Hepatocyte (in vitro differentiated cells): ENCODE measurements around the gene LRP3. TPM values are rescaled to one million over a fixed set of nuclear protein-coding genes. Genes with fewer than 3 reads are reported as not detected.

Source experiments
- DNase-seq: peaks from one replicate; pipeline ENCODE4 v3.0.0-alpha.2; 2016; ENCODE audit warnings: low spot score
- H2AFZ ChIP-seq: fragments of 200-600 bp; sonication (generic); 2 replicates; pipeline ENCODE4 v1.6.0; 2016; ENCODE audit warnings: antibody characterized with exemption, mild to moderate bottlenecking
- H3K27ac ChIP-seq: fragments of 200-600 bp; sonication (generic); 2 replicates; pipeline ENCODE4 v1.5.1; 2016; ENCODE audit warnings: mild to moderate bottlenecking
- H3K27me3 ChIP-seq: fragments of 200-600 bp; sonication (generic); 2 replicates; pipeline ENCODE4 v1.6.1; 2016
- H3K36me3 ChIP-seq: fragments of 200-600 bp; sonication (generic); replicated peaks from 2 replicates; pipeline ENCODE4 v1.5.1; 2016; ENCODE audit warnings: low read depth; ENCODE audit not compliant: insufficient read depth
- H3K4me1 ChIP-seq: fragments of 200-600 bp; sonication (generic); 2 replicates; pipeline ENCODE4 v1.5.1; 2016; ENCODE audit warnings: mild to moderate bottlenecking, moderate library complexity; ENCODE audit not compliant: insufficient read depth
- H3K4me2 ChIP-seq: fragments of 200-600 bp; sonication (generic); 2 replicates; pipeline ENCODE4 v1.6.0; 2016
- H3K4me3 ChIP-seq: fragments of 200-600 bp; sonication (generic); 2 replicates; pipeline ENCODE4 v1.5.1; 2016; ENCODE audit warnings: mild to moderate bottlenecking
- H3K79me2 ChIP-seq: fragments of 200-600 bp; sonication (generic); 2 replicates; pipeline ENCODE4 v1.6.0; 2017; ENCODE audit warnings: mild to moderate bottlenecking
- H3K9me2 ChIP-seq: fragments of 200-600 bp; sonication (generic); replicated peaks from 2 replicates; pipeline ENCODE4 v1.6.0; 2017; ENCODE audit warnings: mild to moderate bottlenecking; ENCODE audit not compliant: insufficient read depth
- H3K9me3 ChIP-seq: fragments of 200-600 bp; sonication (generic); 2 replicates; pipeline ENCODE4 v1.5.1; 2016; ENCODE audit warnings: low read depth, mild to moderate bottlenecking
- H4K20me1 ChIP-seq: fragments of 200-600 bp; sonication (generic); 2 replicates; pipeline ENCODE4 v1.6.0; 2016; ENCODE audit warnings: mild to moderate bottlenecking; ENCODE audit not compliant: insufficient read depth, poor library complexity, severe bottlenecking
- EZH2 ChIP-seq: fragments of 200-600 bp; sonication (generic); IDR thresholded peaks from 2 replicates; pipeline ENCODE4 v1.6.1; 2016; ENCODE audit warnings: antibody characterized with exemption, mild to moderate bottlenecking, borderline replicate concordance
- EZH2phosphoT487 ChIP-seq: fragments of 200-600 bp; sonication (generic); IDR thresholded peaks from one replicate; pipeline ENCODE4 v1.6.1; 2018; ENCODE audit warnings: antibody characterized with exemption, mild to moderate bottlenecking, low read depth, moderate library complexity; ENCODE audit not compliant: unreplicated experiment, severe bottlenecking
- WGBS: methylation state at CpG from one replicate; pipeline ENCODE4 v1.1.6; 2016; ENCODE audit warnings: low lambda C conversion rate; ENCODE audit errors: missing lambda C conversion rate; 5-methylcytosine and 5-hydroxymethylcytosine counted together
- polyA plus RNA-seq: library from polyadenylated mRNA; unstranded; fragments of >200 nt; fragmentation: Nextera tagmentation; extraction: Ambion mirVana; gene quantifications from 2 replicates; pipeline ENCODE4 v1.2.1, GENCODE V29; 2016
- total RNA-seq: library from RNA; depleted of rRNA; stranded (reverse); fragments of >200 nt; gene quantifications from 2 replicates; pipeline ENCODE4 v1.2.3, GENCODE V29; 2014
- TF ChIP-seq, protein P1 (sequence below): fragments of 200-600 bp; sonication (generic); IDR thresholded peaks from 2 replicates; pipeline ENCODE4 v1.5.1; 2016; ENCODE audit warnings: antibody characterized with exemption, mild to moderate bottlenecking; ENCODE audit not compliant: poor library complexity

Gene LRP3
- total and polyA plus RNA-seq, 2 experiments from 2014 or later = 37.4 to 44.0 TPM

GRCh38 chr19:33241530-33242101 lies 47.5 kb downstream of the LRP3 start:
- peaks cover 6% of the 10 kb centered on the region for H3K4me1 ChIP-seq
- H3K9me3 ChIP-seq = no peaks in the 10 kb centered on the region
- no peaks in the 10 kb centered on the region for H4K20me1 ChIP-seq
- no peak overlapping the region for H3K4me3 ChIP-seq
- H3K27me3 ChIP-seq = no peaks in the 10 kb centered on the region
- no peaks in the 10 kb centered on the region for H3K36me3 ChIP-seq
- TF ChIP-seq, protein P1, sequence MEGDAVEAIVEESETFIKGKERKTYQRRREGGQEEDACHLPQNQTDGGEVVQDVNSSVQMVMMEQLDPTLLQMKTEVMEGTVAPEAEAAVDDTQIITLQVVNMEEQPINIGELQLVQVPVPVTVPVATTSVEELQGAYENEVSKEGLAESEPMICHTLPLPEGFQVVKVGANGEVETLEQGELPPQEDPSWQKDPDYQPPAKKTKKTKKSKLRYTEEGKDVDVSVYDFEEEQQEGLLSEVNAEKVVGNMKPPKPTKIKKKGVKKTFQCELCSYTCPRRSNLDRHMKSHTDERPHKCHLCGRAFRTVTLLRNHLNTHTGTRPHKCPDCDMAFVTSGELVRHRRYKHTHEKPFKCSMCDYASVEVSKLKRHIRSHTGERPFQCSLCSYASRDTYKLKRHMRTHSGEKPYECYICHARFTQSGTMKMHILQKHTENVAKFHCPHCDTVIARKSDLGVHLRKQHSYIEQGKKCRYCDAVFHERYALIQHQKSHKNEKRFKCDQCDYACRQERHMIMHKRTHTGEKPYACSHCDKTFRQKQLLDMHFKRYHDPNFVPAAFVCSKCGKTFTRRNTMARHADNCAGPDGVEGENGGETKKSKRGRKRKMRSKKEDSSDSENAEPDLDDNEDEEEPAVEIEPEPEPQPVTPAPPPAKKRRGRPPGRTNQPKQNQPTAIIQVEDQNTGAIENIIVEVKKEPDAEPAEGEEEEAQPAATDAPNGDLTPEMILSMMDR = peak; percentile 95
- TF ChIP-seq EZH2 = no peak
- no peaks in the 10 kb centered on the region for H3K9me2 ChIP-seq
- H2AFZ ChIP-seq = no peak overlapping the region
- peak overlapping the region; percentile 46 for H3K4me2 ChIP-seq
- H3K79me2 ChIP-seq = no peaks in the 10 kb centered on the region
- peak overlapping the region; percentile 26 for H3K27ac ChIP-seq
- WGBS = 67% methylated on average over 7 of the region's 22 CpGs
- peak; percentile 46 for DNase-seq

DNA sequence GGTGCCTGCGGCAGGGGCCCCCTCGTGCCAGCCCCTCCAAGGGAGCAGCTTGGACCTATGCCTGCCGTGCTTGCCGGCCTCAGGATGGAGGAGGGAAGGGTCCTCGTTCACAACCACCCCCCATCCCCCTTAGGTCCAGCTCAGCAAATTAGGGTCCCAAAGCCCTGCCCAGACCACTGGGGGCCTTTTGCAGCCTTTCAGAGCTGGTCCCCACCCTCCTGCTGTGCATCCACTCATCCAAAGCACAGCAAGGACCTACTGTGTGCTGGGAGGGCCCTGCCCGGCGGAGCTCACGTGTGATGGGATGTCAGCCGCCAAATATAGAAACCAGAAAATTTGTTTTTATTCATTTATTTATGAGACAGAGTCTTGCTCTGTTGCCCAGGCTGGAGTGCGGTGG lies 48.0 kb downstream of the LRP3 start:
- Histone ChIP-seq H3K4me1 (peaks cover 6% of the 10 kb centered on the region), H3K27ac (no peak overlapping the region), H3K9me3 (no peaks in the 10 kb centered on the region), H3K4me2 (no peak overlapping the region), H2AFZ (no peak overlapping the region), H3K36me3 (no peaks in the 10 kb centered on the region), H3K79me2 (no peaks in the 10 kb centered on the region), H4K20me1 (no peaks in the 10 kb centered on the region), H3K4me3 (no peak overlapping the region), H3K27me3 (no peaks in the 10 kb centered on the region), H3K9me2 (no peaks in the 10 kb centered on the region)
- 93% methylated on average over 9 of the region's 10 CpGs for WGBS
- TF ChIP-seq, protein P1 = no peak
- TF ChIP-seq EZH2 = no peak
- TF ChIP-seq EZH2phosphoT487 = no peak
- no peak for DNase-seq

DNA sequence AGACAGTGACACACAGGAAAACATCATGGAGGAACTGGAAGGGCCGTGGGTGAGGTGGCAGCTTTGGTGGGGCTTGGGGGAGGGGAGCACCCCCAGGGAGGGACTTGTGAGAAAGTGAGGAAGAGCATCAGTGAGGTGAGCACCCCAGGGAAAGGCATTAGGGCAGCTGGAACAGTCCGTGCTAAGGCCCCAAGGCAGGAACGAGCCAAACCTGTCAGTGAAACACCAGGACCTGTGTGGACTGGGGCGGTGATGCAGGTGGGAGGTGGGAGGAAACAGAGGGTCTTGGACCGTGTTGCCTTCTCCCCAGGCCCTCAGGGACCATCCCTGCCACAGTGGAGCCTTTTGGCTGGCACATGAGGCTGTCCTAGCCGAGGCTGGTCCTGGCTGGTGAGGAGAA lies 48.8 kb downstream of the LRP3 start:
- no peak overlapping the region for H3K27ac ChIP-seq
- H3K9me2 ChIP-seq = no peaks in the 10 kb centered on the region
- H3K36me3 ChIP-seq = no peaks in the 10 kb centered on the region
- H3K27me3 ChIP-seq = no peaks in the 10 kb centered on the region
- H3K4me1 ChIP-seq = peaks cover 6% of the 10 kb centered on the region
- H3K9me3 ChIP-seq = no peaks in the 10 kb centered on the region
- 81% methylated on average over 6 of the region's 6 CpGs for WGBS
- no peak for DNase-seq
- no peak overlapping the region for H2AFZ ChIP-seq
- H4K20me1 ChIP-seq = no peaks in the 10 kb centered on the region
- no peak overlapping the region for H3K4me2 ChIP-seq
- TF ChIP-seq, protein P1 = no peak
- no peak for TF ChIP-seq EZH2phosphoT487
- no peak for TF ChIP-seq EZH2
- no peak overlapping the region for H3K4me3 ChIP-seq
- no peaks in the 10 kb centered on the region for H3K79me2 ChIP-seq
